ENCODE results near the gene KIR2DL3.
"Not testable (repeated sequence)": the region's sequence is repeated elsewhere in the genome, so short reads cannot be mapped to it uniquely, and the experiment has no call there.

Gene KIR2DL3

DNA sequence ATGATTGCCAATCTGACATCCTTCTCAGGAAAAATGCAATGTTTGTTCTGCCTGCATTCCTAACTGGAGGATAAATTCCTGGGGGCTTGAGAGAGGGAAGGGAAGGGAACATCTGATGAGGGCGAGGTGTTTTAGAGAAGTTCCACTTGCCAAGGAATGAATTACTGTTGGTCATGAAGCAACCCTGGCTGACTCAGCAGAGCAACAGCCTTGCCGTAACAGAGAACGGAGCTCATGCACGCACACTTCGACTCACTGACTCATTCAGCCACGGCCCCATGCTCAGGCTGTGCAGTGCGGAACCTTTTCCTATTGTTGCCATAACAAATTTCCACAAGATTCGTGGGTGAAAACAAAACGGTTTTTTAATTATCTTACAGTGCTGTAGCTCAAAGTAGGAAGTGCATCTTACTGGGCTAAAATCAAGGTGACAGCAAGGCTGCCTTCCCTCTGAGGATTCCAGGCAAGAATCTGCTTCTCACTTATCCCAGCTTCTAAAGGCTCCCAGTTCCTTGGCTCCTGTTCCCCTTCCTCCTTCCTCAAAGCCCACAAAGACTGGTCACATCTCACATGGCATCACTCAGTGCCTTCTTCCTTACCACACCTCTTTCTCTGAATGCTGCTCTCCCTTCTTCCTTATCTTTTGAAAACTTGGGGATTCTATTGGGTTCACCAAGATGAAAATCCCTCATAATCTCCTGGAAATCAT lies 9.5 kb downstream of the KIR2DL3 start:
- ATAC-seq: not testable (repeated sequence)

DNA sequence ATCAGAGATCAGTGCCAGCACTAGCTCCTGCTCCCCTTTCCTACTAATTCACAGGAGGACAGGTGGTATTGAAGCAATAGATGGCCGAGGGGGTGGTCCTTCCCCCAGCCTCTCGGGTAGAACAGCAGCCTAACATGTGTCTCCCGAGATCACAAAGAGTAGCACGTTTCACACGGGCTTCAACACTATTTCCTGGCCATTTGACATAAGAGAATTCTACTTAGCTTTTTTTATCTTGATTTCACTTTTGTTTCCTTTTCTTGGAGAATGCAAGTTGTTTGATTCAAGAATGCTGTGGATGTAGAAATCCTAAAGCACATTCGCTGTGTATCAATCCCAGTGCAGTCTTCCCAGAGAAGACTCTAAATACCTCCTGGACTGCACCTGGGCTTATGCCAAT lies 12.0 kb downstream of the KIR2DL3 start:
- not testable (repeated sequence) for ATAC-seq

GRCh38 chr19:54756204-54757110 lies 18.1 kb downstream of the KIR2DL3 start:
- ATAC-seq: not testable (repeated sequence)

DNA sequence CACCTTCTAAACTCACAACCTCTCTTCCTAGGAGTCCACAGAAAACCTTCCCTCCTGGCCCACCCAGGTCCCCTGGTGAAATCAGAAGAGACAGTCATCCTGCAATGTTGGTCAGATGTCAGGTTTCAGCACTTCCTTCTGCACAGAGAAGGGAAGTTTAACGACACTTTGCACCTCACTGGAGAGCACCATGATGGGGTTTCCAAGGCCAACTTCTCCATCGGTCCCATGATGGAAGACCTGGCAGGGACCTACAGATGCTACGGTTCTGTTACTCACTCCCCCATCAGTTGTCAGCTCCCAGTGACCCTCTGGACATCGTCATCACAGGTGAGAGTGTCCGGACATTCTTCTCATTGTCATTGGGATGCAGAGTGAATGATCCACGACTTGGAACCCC lies 20.3 kb downstream of the KIR2DL3 start:
- not testable (repeated sequence) for ATAC-seq

- ATAC-seq: not testable (repeated sequence)
Observed at GRCh38 chr19:54764219-54764618, 25.9 kb downstream of the KIR2DL3 start.

DNA sequence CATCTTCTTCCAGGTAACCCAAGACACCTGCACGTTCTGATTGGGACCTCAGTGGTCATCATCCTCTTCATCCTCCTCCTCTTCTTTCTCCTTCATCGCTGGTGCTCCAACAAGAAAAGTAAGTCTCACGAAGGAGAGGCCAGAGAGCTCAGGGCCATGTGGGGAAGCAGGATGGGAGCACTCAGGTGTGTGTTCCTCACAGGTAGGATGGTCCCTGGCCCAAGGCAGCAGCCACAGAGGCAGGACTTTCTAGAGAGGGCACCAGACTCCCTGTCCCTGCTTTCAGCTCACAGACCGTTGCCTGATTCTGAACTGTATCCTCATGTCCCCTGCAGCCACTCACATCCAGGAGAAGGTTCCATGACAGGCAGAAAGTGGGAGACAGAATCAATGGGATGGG lies 28.2 kb downstream of the KIR2DL3 start:
- not testable (repeated sequence) for ATAC-seq

GRCh38 chr19:54769646-54770045 lies 31.3 kb downstream of the KIR2DL3 start, which contains the start of gene KIR2DL1:
Gene KIR2DL1, plus strand, starts transcription at chr19:54769793. Its CDS starts 58 bp downstream, at chr19:54769851.
- not testable (repeated sequence) for ATAC-seq

GRCh38 chr19:54770511-54770910 lies 32.2 kb downstream of the KIR2DL3 start:
- ATAC-seq: not testable (repeated sequence)

GRCh38 chr19:54771018-54771960 lies 33.0 kb downstream of the KIR2DL3 start:
- not testable (repeated sequence) for ATAC-seq

DNA sequence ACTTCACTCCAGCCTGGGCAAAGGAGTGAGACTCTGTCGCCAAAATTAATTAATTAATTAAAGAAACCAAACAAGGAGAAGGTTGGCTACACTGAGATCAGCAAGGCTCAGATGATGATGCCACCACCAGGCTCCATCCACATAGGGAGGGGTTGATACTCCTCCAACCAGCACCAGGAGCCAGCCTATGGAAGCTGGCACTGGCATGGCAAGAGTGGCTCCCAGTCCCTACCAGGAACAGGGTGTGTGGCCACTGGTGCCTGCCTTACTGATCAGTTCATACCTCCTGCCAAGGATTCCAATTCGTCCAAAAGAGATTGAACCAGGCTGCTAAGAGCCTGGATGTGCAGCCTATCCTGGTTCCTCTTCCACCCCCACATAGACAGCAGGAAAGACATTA lies 34.4 kb downstream of the KIR2DL3 start:
- ATAC-seq: not testable (repeated sequence)

DNA sequence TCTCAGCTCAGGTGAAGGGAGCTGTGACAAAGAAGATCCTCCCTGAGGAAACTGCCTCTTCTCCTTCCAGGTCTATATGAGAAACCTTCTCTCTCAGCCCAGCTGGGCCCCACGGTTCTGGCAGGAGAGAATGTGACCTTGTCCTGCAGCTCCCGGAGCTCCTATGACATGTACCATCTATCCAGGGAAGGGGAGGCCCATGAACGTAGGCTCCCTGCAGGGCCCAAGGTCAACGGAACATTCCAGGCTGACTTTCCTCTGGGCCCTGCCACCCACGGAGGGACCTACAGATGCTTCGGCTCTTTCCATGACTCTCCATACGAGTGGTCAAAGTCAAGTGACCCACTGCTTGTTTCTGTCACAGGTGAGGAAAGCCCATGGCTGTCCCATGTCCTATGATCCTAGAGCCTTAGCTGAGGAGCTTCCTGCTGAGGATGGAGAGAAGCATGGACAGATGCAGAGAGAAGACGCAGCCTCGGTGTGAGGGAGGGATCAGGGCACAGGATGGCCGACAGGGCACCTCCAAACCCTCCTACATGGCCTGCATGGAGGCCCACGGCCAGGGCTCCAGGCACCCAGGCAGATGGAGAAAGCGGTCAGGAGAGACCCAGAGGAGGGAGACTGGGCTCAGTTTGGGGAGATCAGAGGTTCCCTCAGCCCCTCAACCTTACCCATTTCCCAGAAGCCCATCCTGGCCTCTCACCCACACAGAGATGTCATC lies 36.9 kb downstream of the KIR2DL3 start:
- not testable (repeated sequence) for ATAC-seq

- not testable (repeated sequence) for ATAC-seq
Observed at GRCh38 chr19:54775830-54776229, 37.5 kb downstream of the KIR2DL3 start.

- not testable (repeated sequence) for ATAC-seq
Observed at GRCh38 chr19:54777851-54778250, 39.5 kb downstream of the KIR2DL3 start.

- not testable (repeated sequence) for ATAC-seq
Observed at GRCh38 chr19:54778896-54779295, 40.6 kb downstream of the KIR2DL3 start.

- ATAC-seq: not testable (repeated sequence)
Observed at GRCh38 chr19:54782916-54783315, 44.6 kb downstream of the KIR2DL3 start.

DNA sequence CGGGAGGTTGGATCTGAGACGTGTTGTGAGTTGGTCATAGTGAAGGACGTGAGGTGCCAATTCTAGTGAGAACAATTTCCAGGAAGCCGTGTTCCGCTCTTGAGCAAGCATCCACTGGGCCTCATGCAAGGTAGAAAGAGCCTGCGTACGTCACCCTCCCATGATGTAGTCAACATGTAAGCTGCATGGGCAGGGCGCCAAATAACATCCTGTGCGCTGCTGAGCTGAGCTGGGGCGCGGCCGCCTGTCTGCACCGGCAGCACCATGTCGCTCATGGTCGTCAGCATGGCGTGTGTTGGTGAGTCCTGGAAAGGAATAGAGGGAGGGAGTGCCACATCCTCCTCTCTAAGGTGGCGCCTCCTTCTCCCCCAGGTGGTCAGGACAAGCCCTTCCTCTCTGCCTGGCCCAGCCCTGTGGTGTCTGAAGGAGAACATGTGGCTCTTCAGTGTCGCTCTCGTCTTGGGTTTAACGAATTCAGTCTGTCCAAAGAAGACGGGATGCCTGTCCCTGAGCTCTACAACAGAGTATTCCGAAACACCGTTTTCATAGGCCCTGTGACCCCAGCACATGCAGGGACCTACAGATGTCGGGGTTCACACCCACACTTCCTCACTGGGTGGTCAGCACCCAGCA lies 47.9 kb downstream of the KIR2DL3 start:
- not testable (repeated sequence) for ATAC-seq

- not testable (repeated sequence) for ATAC-seq
Observed at GRCh38 chr19:54788154-54788553, 49.8 kb downstream of the KIR2DL3 start.

GRCh38 chr19:54790711-54791110 lies 52.4 kb downstream of the KIR2DL3 start:
- ATAC-seq: no peak

DNA sequence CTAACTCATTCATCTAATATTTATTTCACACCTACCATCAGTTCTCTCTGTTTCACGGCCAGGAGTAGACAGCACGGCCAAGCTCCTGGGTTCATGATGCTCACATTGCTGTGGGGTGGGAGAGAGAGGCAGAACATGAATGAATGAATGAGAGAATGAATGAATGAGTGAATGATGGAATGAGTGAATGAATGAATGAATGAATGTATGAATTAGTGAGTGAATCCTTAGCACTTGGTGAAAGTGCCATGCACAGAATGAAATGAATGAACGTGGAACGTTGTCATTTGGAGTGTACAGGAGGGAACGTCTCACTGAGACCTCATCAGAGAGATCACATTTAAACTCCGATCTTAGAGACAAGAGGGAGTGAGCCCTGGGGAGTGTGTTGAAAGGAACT lies 53.2 kb downstream of the KIR2DL3 start:
- ATAC-seq: no peak

DNA sequence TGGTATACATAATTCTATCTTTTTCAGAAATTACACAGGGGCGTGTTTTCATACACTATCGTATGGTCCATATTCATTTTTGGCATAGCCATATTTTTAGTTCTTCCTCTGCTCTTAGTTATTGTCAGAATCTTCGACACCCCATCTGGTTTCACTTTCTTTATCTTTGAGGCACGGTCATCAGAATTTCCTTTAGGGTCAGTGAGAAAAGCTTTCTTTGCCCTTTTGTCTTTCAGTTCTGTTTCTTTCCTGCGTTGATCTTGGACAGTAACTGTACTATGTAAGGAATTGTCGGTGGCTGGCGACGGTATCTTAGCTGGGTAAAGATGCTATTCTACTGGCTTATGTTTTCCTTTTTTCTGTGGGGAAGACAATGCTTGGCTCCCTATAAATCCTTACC lies 54.5 kb downstream of the KIR2DL3 start:
- ATAC-seq: no peak

GRCh38 chr19:54795758-54796157 lies 57.4 kb downstream of the KIR2DL3 start:
- no peak for ATAC-seq
